HT1080 (cell line): ENCODE measurements around the gene CNTN4. TPM values are rescaled to one million over a fixed set of nuclear protein-coding genes. Genes with fewer than 3 reads are reported as not detected.
A peak's percentile ranks its signal among the peaks of the same experiment; 100 is the strongest.

Source experiments
- DNase-seq: peaks from one replicate; pipeline ENCODE4 v3.0.0-alpha.2; 2015; ENCODE audit warnings: low read depth
- total RNA-seq: library from RNA; depleted of rRNA; stranded (reverse); fragments of >200 nt; shearing (Covaris generic); gene quantifications from 2 replicates; pipeline ENCODE4 v1.2.3, GENCODE V29; 2014

CNTN4 gene
- total RNA-seq, 1 experiment from 2014 or later: not detected

- DNase-seq: no peak
These were observed 480.5 kb downstream of the CNTN4 start for GRCh38 chr3:2579206-2579605.

DNA sequence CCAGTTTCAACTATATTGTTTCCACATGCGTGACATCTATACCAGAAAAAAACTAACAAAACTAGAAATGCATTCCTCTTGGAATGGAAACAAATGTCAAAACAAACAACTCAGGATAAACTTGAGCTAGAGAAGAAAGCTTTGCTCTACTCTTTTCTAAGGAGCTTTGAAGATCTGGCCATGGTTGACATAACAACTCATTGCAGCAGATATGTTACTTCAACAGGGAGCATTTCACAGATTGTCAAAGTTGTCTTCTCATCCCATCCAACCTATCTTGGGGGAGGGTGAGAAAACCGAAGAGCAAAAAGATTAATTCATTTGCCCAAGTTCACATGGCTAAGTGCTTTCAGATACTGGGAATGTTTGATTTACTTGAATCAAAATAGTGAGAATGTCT is 484.4 kb downstream of the CNTN4 start:
- DNase-seq: no peak

GRCh38 chr3:2589336-2589969 is 490.8 kb downstream of the CNTN4 start:
- no peak for DNase-seq

DNA sequence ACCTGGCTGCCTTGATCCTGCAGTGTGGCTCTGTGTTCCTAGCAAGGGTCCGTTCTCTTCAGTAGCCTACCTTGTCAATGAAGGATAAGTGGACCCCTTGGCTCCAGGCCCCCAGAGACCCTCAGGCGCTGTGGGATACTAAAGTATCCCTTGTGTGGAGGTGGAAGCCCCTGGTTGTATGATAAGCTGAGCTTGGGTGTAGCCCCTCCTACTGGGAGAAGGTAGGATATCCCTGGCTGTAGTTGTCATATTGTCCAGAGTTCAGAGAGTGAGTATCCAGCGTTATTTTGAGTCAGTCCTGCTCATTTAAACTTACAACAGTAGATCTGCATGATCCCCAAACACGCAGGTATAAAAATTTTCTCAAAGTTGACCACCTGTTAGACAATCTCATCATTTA is 496.8 kb downstream of the CNTN4 start:
- DNase-seq: no peak

- DNase-seq: no peak
These were observed 498.9 kb downstream of the CNTN4 start for GRCh38 chr3:2597615-2598014.

GRCh38 chr3:2599471-2599870 is 500.8 kb downstream of the CNTN4 start:
- DNase-seq: no peak

GRCh38 chr3:2603692-2604289 is 505.1 kb downstream of the CNTN4 start:
- no peak for DNase-seq

- DNase-seq: no peak
These were observed 515.9 kb downstream of the CNTN4 start for GRCh38 chr3:2614578-2614977.

DNA sequence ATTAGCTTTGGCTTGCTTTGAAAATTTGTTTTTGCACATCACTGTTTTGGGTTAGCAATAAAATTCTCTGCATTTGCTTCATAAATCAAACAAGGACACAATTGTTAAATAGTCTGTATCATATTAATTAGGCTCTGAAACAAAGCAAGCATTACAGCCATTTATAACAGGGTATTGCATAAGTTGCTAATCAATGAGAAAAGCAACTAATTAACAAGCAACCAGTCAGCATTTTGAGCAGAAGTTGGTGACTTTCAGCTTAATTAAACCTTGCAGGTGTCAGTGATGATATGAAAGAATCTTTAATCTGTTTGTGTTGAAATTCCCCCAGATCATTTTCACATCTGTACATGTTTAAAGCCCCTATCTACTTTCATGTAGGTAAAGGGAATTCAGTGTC is 516.4 kb downstream of the CNTN4 start:
- no peak for DNase-seq

DNA sequence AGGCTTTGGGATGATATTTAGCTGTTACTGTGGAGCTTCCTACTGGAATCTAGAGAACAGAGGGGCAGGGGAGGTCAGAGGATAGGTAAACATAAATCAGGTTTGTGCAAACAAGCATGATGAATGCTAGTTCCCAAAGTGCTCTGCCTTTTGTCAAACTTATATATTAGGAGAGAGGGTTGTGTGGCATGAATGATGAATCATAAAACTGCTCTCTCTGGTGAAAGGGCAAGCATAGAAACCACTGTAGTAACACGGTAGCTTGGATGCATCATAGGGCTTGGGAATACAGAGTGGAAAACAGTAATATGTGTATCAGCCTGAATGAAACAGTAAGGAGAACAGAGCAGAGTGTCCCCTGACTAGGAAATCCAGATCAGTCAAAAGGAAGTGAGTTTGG is 524.8 kb downstream of the CNTN4 start:
- peak; percentile 23 for DNase-seq

GRCh38 chr3:2628117-2628516 is 529.5 kb downstream of the CNTN4 start:
- no peak for DNase-seq

- no peak for DNase-seq
These were observed 536.8 kb downstream of the CNTN4 start for GRCh38 chr3:2635511-2635910.

- no peak for DNase-seq
These were observed 544.9 kb downstream of the CNTN4 start for GRCh38 chr3:2643606-2644005.

DNA sequence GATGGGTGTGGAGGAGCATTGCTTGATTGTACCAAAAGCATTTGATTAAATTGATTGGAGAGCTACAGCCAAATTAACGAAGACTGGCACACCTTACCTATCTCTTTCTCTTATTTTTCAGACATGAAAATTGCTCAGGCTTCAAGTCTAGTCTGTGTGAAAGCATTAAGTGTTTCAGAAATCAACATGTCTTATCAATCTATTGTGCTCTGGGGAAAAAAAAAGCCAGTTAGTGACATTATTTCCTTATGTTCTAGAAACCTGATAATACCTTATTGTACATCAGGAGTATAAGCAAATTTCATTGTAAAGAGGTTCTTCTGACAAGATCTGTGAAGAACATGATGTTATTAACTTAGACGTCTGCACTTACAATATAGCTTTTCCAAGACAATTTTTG is 546.3 kb downstream of the CNTN4 start:
- no peak for DNase-seq

DNA sequence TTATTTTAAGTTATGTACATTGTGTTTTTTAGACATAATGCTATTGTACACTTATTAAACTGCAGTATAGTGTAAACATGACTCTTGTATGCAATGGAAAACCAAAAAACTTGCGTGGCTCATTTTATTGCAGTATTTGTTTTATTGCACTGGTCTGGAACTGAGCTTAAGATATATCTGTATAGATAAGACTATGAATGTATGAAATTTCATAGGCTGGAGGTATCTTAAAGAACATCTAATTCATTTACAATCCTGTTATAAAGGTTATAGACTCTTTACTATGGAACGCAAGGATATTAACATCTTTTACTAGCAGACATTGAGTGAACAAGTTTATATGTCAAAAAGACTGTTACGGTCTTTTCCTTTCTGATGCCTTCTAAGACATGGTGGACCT is 552.1 kb downstream of the CNTN4 start:
- DNase-seq: no peak

- DNase-seq: no peak
These were observed 553.7 kb downstream of the CNTN4 start for GRCh38 chr3:2652386-2652785.

GRCh38 chr3:2653706-2654105 is 555.0 kb downstream of the CNTN4 start:
- DNase-seq: no peak

- no peak for DNase-seq
These were observed 556.6 kb downstream of the CNTN4 start for GRCh38 chr3:2655229-2655701.

DNA sequence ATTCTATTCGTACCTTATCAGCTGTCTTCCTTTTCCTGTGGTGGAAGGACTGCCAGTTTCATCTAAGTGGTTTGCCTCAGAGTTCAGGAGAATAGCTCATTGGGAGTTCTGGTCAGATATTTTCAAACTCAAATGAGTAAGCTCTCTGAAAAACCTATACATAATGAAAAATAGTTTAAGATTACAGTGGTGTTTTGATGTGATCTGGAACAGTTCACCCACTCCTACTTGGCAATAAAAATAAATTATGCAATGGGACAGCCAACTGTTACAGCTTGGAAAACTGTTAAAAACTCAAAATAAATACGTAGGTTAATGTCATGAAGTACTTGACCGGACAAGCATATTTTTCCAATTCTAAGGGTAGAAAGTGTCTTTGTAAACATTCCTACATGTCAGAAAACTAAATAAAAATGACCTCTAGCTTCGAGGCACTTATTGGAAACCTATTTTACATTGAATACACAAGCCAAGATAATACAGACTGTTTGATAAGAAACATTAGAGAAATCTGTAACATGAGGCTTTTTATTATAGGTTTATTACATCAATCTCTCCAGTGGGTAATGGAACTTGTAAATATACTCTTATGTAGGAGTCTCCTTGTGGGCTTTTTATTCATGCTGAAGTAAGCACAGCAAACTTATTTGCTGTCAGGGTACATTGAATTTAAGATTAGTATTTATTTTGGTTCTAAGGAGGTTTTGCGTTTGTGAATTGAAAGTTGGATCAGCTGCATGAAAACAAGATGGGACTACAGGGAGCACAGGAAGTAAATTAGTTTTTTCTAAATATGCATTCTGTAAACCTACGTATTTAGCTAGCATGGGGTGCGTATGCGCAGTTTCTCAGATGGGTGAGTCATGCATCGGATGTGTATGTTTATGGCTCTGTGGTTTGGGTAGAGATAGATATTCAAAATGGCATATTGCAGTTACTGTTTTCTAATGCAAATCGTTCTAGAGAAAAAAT is 558.4 kb downstream of the CNTN4 start:
- peak; percentile 45 for DNase-seq

DNA sequence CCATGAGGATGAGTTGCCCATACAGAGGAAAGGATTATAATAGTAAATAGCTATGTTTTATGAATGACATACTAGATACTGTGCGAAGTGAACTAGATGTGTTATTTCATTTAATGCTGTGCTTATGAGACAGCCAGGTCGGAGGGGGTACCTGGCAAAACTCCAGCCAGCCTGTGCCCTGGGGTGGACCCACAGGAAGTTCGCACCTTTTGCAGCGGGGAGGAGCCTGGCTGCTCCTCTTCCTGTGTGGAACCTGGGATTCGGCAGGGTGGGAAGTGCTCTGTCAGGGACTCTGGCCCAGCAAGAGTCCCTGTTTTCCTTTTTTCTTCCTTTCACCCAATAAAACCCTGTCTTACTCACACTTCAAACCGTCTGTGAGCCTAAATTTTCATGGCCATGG is 559.3 kb downstream of the CNTN4 start:
- DNase-seq: no peak

- DNase-seq: no peak
These were observed 561.2 kb downstream of the CNTN4 start for GRCh38 chr3:2659896-2660295.

GRCh38 chr3:2661078-2661477 is 562.4 kb downstream of the CNTN4 start:
- DNase-seq: no peak
